Nucleus accumbens (tissue), 56 donors: Measurements from ENCODE around the gene HSPB6.

Source experiments
- DNase-seq, 56 donors: peaks; one replicate each; lab custom pipeline; 2025; lab: John Stamatoyannopoulos, UW

The HSPB6 gene

DNA sequence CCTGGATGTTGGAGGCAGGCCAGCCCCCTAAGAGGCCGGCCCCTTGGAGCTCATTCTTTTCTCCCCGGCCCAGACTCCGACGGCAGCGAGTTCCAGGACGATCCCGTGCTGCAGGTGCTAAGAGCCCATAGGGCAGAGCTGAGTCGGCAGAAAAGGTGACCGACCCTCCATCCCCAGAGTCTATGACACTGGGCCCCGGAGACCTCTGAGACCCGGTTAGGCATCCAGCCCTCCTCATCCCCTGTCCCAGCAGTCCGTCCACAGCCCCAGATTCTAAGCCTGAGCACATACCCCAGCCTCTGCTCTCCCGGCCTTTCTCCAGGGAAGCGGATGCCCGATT, 11.2 kb upstream of the HSPB6 start:
- no peak for DNase-seq

DNA sequence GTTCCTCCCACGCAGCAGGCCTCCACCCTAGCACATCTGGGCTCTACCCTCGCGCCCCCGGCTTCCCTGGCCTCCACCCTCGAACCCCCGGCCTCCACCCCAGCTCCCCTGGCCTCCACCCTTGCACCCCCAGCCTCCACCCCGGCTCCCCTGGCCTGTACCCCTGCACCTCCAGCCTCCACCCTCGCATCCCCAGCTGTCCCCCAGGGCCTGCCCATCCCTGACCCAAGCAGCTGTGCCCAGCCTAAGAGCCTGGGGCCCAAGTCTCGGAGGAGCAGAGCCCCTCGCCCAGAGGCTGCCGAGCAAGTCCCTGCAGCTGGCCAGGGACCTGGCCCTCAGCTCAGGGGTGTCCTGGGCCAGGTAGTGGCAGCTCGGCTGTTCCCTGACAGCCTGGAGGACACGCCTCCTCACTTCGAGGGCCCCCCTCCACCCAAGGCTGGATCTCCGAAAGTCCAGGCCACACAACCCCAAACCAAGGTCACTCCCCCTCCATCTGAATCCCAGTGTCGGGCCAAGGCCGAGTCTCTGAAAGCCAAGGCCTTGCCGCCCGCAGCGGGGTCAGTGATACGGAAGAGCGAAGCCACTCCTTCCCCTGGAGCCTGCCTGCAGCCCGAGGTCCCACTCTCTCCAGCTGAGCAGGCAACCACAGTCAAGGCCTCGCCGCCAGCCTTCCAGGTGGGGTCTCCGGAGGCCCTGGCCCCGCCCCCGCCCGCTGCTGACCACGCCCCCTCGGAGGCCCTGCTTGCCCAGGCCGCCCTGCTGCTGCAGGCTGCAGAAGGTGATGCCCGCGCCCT, 10.7 kb upstream of the HSPB6 start:
- DNase-seq: no peak

DNA sequence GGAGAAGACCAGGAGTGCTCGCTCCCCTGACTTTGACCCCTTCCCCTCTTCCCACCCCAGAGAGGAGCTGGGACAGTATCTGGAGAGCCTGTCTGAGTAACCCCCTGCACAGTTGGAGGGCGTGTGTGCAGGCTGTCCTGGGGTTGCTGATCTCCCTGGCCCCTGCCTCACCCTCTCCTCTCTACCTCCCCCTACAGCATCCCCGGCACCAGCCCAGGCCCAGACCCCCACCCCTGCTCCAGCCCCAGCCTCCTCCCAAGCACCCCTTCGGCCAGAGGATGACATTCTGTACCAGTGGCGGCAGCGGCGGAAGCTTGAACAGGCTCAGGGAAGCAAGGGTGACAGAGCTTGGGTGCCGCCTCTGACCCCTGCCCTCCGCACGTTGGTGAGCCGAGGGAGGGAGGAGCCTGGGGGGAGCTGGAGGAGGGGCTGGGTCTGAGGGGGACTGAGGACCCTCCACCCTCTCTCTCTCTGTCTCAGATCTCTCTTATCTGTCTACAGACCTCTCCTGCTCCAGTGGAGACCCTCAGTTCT, 9.8 kb upstream of the HSPB6 start:
- DNase-seq: no peak

DNA sequence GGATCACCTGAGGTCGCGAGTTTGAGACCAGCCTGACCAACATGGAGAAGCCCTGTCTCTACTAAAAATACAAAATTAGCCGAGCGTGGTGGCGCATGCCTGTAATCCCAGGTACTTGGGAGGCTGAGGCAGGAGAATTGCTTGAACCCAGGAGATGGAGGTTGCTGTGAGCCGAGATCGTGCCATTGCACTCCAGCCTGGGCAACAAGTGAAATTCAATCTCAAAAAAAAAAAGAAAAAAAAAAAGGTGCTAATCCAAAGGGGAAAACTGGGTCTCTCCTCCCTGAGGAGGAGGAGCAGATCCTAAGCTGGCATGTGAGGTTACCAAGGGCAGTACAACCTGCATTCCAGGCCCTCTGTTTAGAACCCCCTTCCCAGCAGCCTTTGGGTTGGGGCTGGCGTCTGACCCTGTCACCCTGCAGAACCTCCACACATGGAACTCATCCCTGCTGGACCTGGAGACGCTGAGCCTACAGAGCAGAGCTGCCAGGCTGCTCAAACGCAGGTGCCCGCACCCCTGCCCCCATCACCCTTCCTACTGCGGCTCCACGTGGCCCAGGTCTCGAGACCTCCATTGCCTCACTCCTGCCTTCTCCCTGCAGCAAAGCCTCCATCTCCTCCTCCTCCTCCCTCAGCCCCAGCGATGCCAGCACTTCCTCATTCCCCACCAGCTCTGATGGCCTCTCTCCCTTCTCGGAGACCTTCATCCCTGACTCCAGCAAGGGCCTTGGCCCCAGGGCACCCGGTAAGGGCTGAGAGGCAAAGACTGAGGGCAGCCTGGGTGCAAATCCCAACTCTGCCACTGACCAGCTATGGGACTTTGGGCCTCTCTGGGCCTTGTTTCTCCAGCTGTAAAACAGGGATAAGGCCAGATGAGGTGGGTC, 7.8 kb upstream of the HSPB6 start:
- DNase-seq: no peak

- no peak for DNase-seq
These were observed 4.0 kb upstream of the HSPB6 start for GRCh38 chr19:35760711-35761349.

GRCh38 chr19:35759697-35760096, 2.9 kb upstream of the HSPB6 start:
- DNase-seq: no peak

DNA sequence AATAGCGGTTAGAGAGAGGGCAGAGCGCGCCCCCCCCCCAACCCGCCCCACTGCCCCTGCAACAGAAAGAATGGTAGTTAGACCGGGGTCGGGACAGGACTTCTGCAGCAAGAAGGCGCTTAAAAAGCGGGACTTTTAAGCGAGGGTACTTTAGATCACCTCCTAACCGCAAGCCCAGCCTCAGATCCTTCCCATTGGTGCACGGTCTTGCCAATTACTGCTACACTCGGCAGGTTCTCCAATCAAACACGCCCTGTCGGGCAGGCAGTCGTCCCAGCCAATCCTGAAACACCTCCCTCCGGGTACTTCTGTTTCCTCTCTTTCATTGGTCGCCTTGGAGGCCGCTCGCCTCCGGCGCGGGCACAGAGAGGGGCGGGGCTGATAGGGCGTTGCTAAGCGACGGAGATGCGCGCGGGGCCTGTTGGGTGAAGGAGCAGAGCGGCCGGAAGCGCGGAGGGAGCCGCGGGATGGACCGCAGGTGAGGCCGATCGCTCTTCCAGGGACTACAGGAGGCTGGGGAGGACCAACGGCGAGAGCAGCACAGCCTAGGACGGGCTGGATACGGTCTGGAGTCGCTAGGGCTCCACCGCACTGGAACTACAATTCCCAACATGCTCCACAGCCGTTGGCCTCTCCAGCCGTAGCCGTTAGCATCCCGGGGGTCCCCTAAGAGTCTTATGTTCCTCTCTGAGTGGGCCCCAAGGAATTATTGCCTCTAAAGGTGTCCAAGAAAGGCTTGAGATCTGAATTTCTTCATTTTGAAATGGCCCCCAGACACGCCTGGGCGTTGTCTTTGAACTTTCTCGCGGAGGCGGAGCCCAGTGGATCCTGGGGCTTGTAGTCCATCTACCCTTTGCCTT, 1.1 kb upstream of the HSPB6 start, which contains the start of gene PROSER3:
PROSER3 (plus strand) TSS at position 428 of the 860 bp plus-strand sequence; CDS start at position 468, 40 bp downstream.
- DNase-seq: peak; percentile 83 to 99 (median 98)

DNA sequence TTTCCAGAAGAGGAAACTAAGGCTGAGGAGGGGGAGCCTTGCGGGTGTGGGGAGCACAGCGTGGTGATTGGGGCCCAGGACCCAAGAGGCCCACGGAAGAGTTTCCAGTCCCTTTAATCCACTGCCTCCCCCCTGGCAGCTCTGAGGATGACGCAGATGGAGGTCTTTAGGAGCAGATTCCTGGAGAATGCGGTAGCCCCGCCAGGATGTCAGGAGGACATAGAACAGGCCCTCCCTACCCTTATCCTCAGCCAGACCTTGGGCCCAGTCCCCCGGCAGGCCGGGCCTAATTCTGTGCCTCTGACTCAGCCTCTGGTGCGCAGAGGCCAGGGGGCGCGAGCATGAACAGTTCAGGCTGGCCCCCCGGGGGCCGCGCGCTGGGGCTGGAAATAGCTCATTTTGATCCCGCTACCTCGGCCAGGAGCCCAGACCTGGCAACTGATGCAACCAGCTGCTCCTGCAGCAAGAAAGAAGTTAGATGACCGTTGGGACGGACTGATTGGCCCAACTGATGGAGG, 461 bp upstream of the HSPB6 start:
- peak in 21 of 56 donors; percentile 41 to 75 (median 62) for DNase-seq

DNA sequence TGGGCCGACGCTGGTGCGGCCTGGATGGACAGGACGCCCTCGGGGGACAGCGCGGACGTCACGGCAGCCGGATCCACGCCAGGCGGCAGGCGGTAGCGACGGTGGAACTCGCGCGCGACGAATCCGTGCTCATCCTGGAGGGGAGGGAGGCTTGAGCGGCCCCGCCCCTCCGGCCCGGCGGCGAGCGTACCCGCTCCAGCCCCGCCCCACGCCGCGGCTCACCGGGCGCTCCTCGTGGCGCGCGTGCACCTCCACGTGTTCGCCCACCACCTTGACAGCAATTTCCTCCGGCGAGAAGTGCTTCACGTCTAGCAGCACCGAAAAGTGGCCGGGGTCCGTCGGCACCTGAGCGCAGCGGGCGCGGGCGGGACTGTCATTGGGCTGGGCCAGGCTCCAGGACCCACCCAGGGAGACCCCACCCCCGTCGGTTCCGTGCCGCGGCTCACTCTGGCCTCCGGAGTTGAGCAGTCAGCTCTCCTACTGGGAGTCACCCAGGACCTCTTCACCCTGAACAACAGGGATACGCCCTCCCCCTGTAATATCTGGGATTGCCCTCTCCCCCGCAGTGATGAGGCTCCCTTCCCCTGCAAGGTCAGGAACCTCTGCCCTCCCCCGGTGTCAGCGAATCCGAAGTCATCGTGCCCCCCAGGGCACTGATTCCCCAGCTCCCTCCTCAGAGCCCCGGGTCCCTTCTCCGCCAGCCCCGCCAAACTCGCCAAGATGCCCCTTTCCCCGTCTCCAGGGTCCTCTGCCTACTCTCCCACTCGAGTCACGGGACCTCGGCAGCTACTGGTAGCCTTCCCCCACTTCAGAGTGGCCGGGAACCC, 1.1 kb downstream of the HSPB6 start:
- DNase-seq: peak in 1 of 56 donors; percentile 13

DNA sequence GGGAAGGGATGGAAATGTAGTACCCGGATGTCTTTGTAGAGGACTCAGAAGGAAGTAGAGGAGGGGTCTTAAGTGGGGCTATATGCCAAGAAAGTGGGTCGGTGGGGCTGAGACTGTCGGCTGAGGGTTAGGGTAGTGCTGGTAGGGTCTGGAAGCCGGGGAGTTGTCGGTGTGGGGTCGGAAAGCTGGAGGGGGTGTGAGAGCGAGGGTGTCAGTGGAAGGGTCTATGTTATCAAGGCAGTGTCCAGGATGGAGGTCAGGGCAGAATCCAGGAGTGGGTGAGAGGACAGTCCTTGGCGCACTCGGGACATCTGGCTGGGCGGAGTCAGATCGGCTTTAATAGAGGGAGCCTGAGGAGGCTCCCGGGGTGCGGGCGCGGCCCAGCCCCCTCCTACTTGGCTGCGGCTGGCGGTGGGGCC, 1.7 kb downstream of the HSPB6 start:
- no peak for DNase-seq

- no peak for DNase-seq
These were observed 2.3 kb downstream of the HSPB6 start for GRCh38 chr19:35754370-35755130.

DNA sequence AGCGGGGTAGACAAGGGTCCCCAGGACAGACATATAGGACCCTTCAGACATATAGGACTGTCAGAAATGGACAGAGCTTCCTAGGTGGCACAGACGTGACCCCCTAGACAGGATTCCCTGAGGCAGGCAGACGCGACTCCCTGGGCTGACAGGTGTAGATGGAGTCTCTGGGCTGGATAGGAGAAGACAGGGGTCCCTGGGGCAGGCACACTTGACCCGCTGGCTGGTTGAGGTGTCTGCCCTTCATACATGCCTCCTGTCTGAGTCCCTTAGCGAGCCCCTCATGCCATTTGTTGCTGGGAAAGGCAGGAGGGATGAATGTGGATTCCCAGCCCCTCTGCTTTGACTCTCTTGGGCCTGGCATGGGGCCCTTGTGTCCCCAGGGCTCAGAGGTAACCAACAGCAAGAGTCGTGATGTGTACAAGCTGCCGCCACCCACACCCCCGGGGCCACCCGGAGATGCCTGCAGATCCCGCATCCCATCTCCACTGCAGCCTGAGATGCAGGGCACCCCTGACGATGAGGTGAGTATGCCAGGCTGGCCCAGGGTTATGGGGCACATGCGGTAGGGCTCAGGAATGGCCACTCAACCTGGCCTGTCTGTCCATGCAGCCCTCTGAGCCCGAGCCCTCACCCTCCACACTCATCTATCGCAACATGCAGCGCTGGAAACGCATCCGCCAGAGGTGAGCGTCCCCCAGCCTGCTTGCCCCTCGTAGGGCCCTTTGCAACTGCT, 3.0 kb downstream of the HSPB6 start:
- no peak for DNase-seq

DNA sequence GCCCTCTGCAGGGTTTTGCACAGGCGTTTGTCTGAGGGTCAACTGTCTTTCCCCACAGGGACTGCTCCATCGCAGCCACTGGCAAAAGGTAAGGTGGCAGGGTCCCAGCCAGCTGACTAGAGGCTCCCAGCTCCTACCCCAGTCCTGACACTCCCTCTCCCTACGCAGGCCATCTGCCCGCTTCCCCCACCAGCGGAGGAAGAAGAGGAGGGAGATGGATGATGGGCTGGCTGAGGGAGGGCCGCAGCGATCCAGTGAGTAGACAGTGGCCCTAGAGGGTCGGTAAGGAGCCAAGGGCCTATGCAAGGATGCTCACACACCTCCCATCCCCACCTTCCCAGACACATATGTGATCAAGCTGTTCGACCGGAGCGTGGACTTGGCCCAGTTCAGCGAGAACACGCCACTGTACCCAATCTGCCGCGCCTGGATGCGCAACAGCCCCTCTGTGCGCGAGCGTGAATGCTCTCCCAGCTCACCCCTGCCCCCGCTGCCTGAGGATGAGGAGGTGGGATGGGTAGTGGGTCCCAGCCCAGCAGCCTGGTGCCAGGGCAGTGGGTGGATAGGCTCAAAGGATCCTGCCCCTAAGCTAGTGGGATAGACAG, 4.0 kb downstream of the HSPB6 start:
- DNase-seq: no peak

- DNase-seq: no peak
These were observed 4.7 kb downstream of the HSPB6 start for GRCh38 chr19:35751839-35752745.

GRCh38 chr19:35750167-35750566, 6.7 kb downstream of the HSPB6 start:
- DNase-seq: no peak
